ENCODE data around the gene FGD4.

- TF ChIP-seq POLR2AphosphoS5 (IDR thresholded peaks at IDR 0.05) (no peak), CTCF (IDR thresholded peaks at IDR 0.05) (no peak), POLR2A (IDR thresholded peaks at IDR 0.05) (no peak)
These were observed 8.4 kb downstream of the FGD4 start for GRCh38 chr12:32407795-32408194.
